ENCODE results near the gene KDM3A.
A peak's percentile ranks its signal among the peaks of the same experiment; 100 is the strongest.

KDM3A gene

DNA sequence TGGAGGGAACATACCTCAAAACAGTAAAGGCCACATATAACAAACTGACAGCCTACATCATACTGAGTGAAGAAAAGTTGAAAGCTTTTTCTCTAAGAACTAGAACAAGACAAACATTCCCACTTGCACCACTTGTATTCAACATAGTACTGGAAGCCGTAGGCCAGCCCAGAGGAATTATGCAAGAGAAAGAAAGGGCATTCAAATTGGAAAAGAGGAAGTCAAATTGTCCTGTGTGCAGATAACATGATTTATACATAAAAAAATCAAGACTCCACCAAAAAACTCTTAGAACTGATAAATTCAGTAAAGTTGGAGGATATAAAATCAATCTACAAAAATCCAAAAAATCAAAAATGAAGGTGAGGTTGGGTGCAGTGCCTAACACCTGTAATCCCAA, 8.0 kb upstream of the KDM3A start:
- no peak for DNase-seq (ENCODE audit: low read depth)
- no peak overlapping the region for H3K4me3 ChIP-seq (ENCODE audit: low read depth, low read length)

DNA sequence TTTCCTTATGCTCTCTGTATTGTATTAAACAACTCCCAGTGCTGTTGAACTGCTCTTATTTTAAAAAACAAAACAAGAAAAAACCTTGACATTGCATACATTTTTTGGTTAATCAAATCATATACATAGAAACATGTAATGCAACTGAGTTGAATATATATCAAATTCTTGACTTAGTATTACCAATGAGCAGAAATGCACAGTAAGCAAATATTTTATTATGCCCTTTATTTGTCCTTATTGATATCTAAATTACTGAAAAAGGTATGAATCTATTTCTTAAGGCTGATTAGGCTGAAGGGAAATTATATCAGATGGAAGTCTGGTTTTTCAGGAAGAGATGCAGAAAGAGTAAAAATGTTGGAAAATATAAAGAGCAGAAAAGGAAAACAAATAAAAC, 6.9 kb upstream of the KDM3A start:
- no peak for DNase-seq (ENCODE audit: low read depth)
- H3K4me3 ChIP-seq (ENCODE audit: low read depth, low read length), result no peak overlapping the region

- no peak for DNase-seq (ENCODE audit: low read depth)
- H3K4me3 ChIP-seq (ENCODE audit: low read depth, low read length), result no peak overlapping the region
These were observed 5.6 kb upstream of the KDM3A start for GRCh38 chr2:86435531-86435930.

DNA sequence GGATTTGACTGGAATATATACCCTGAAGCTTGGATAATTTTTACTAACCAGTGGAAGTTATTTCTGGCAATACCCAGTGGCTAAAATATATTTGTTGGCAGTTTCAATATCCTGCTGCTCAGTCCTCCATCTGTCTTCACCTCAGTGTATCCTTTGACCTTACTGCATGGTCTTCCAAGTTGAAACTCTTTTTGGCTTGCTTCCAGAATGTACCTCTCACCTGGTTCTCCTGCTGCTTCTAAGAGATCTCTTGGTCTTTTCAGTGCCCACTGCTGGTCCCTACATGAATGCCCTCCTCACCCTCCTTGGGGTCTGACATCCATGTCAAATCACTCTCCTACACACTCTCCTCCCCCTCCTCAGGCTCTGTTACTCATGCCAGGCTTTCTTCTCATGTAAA, 4.8 kb upstream of the KDM3A start:
- no peak for DNase-seq (ENCODE audit: low read depth)
- H3K4me3 ChIP-seq (ENCODE audit: low read depth, low read length), result no peak overlapping the region

DNA sequence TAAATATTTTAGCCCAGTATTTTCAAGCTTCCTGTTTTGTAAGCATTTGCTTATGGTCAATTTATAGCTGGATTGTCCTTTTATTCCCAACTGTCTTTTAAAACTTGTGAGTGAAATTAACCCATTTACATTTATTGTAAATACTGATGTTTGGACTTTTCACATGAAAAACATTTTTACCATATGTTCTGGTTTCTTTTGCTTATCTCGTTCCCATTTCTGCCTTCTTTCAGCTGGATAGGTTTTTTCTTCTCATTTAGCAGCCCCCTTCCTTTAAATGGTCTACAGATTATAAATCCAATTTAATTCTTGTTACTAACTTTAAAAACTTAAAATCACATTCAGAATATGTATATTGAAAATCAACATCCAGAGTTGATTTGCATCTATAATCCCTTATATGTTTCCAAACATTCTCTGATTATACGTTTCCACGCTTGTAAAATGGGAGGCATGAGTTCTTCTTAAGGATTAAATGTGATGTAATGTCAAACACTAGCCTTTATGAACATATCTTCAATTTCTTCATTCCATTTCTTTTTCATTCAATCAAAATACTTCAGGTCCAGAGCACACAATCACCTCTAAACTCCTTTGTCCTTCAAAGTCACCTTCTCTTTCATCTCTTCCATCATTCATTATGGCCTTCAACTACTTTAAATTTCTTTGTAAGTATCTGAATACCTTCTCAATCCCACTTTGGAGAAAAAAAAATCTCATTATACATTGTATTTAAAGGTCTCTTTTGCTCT, 1.1 kb upstream of the KDM3A start:
- no peak overlapping the region for H3K4me3 ChIP-seq (ENCODE audit: low read depth, low read length)
- no peak for DNase-seq (ENCODE audit: low read depth)

DNA sequence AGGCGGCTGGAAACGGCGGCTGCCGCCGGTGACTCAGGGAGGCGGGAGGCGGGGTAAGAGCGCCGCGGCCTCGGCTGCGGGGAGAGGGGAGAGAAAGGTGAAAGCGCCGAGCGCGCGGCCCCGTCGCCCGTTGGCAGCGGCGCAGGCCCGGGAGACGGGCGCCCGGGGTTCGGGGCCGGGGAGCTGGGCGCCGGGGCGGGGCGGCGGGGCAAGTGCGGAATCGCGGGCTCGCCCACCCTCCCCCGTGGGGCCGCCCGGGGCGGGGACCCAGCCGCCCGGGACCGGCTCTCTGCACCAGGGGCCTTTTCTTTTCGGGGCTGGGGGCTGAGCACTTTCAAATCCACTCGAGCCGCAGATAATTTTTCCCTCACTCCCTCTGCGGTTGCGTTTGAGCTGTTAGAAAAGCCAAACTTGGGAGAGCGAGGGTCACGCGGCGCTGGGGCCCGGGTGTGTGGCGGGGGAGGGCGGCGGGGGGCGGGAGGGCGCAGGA, 266 bp downstream of the KDM3A start:
- DNase-seq (ENCODE audit: low read depth), result no peak
- peak overlapping the region; percentile 77 for H3K4me3 ChIP-seq (ENCODE audit: low read depth, low read length)

- H3K4me3 ChIP-seq (ENCODE audit: low read depth, low read length), result peak overlapping the region; percentile 77
- DNase-seq (ENCODE audit: low read depth), result peak; percentile 22
These were observed 891 bp downstream of the KDM3A start for GRCh38 chr2:86441882-86442641.

GRCh38 chr2:86442642-86443005, 1.5 kb downstream of the KDM3A start:
- peak overlapping the region; percentile 77 for H3K4me3 ChIP-seq (ENCODE audit: low read depth, low read length)
- peak; percentile 83 for DNase-seq (ENCODE audit: low read depth)

GRCh38 chr2:86443631-86444350, 2.6 kb downstream of the KDM3A start:
- no peak for DNase-seq (ENCODE audit: low read depth)
- peak overlapping the region; percentile 5 for H3K4me3 ChIP-seq (ENCODE audit: low read depth, low read length)

- no peak overlapping the region for H3K4me3 ChIP-seq (ENCODE audit: low read depth, low read length)
- no peak for DNase-seq (ENCODE audit: low read depth)
These were observed 4.3 kb downstream of the KDM3A start for GRCh38 chr2:86445436-86445835.

DNA sequence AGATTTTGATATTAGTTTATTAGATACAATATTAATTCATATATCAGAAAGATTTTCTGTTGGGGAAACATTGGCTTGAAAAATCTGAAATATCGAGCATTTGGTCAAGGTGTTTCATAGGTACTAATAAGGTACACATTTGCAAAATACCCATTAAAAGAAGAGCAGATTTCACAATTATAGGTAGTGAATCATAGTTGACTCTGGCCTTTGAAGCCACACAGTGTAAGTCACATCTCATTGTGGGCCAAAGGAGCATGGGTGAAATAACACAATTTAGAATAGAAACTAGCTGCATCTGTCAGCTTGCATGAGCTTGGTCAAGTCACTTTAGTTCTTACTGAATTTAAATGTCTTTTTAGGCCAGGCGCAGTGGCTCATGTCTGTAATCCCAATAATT, 4.9 kb downstream of the KDM3A start:
- H3K4me3 ChIP-seq (ENCODE audit: low read depth, low read length), result no peak overlapping the region
- no peak for DNase-seq (ENCODE audit: low read depth)

DNA sequence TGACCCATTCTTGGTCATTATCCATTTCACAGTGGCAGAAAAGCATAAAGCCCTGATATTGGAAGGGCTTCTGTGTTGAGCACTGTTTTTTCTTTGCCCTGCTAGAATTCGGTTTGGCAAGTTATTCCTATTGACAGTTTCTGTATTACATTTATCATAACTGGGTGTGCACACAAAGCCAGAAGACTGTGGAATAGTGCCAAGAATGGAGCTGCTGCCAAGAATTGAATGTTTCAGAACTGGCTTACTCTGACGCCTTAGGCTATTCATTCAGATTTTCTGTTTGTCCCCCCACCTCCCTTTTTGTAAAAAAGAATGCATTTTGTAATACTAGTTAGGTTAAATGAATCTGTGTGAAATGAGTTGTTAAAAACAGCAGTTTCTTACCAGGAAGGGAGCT, 12.7 kb downstream of the KDM3A start:
- DNase-seq (ENCODE audit: low read depth), result peak; percentile 43

DNA sequence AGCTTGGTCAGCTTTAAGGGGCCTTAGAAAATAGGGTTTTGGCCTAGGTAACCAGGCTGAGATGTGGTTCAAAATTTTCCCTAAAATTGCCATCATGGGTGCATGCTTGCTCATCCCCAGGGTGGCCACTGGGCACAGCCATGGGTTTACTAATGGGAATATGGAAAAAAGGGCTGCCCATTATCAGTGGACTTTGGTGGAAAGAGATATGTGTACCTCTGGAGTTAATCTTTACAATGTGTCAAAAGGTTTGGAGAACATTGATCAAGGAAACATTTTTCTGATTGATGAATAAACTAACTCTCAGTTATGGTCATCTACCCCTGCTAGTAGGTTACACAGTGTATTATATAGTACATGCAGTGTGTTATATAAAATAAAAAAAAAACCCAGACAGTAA, 13.1 kb downstream of the KDM3A start:
- no peak for DNase-seq (ENCODE audit: low read depth)
- H3K4me3 ChIP-seq (ENCODE audit: low read depth, low read length), result no peak overlapping the region

More for the DNA sequence above, 12.7 kb downstream of the KDM3A start:
- H3K4me3 ChIP-seq (ENCODE audit: low read depth, low read length), result no peak overlapping the region

DNA sequence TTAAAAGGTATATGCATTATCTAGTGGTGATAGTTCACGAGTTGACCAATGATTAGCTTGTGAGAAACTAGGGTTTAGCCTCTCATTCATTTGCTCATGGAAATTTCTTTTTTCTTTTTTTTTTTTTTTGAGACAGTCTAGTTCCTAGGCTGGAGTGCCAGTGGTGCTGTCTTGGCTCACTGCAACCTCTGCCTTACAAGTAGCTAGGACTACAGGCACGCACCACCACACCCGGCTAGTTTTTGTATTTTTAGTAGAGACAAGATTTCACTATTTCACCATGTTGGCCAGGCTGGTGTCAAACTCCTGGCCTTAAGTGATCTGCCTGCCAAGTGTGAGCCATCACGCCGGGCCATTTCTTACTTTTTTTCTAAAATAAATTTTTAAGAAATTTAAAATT, 14.0 kb downstream of the KDM3A start:
- DNase-seq (ENCODE audit: low read depth), result no peak
- no peak overlapping the region for H3K4me3 ChIP-seq (ENCODE audit: low read depth, low read length)

- H3K4me3 ChIP-seq (ENCODE audit: low read depth, low read length), result no peak overlapping the region
These were observed 20.0 kb downstream of the KDM3A start for GRCh38 chr2:86461042-86461743.

DNA sequence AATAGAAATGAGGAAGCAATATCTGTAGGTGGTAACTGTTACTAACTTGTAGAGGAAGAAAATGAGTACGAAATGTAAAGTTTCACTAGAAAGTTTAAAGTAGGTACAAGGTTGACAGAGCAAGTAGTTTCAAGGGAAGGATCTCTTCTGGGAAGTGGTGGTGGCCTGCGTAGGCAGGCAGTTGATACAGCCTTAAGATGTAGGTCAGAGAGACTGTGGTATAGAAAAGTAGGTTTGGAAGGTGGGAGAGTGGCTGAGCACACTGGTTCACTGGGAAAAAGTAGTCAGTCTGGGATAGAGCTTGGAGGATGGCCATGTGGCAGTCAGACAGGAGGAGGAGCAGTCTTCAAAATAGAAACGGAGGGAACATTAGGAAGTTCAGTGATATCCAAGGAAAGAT, 23.5 kb downstream of the KDM3A start:
- H3K4me3 ChIP-seq (ENCODE audit: low read depth, low read length), result no peak overlapping the region
- DNase-seq (ENCODE audit: low read depth), result no peak

More at GRCh38 chr2:86461042-86461743, 20.0 kb downstream of the KDM3A start:
- DNase-seq (ENCODE audit: low read depth), result no peak

GRCh38 chr2:86466306-86466705, 25.1 kb downstream of the KDM3A start:
- no peak for DNase-seq (ENCODE audit: low read depth)
- no peak overlapping the region for H3K4me3 ChIP-seq (ENCODE audit: low read depth, low read length)

GRCh38 chr2:86468162-86469033, 27.2 kb downstream of the KDM3A start:
- no peak overlapping the region for H3K4me3 ChIP-seq (ENCODE audit: low read depth, low read length)
- no peak for DNase-seq (ENCODE audit: low read depth)

DNA sequence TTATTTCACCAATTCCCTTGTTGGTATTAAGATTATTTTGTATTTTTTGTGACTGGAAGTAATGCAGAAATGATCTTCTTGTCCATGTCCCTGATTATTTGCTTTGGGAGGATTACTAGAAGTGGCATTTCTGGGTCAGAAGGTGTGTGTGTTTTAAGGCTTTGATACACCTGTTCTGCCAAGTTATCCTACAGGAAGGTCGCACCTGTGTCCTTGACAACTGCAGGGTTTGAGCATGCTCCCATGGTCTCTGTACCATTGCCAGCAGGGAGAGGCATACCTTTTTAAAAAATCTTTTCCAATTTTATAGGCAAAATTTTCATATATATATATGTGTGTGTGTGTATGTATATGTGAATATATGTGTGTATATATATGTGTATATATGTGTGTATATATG, 29.7 kb downstream of the KDM3A start:
- no peak overlapping the region for H3K4me3 ChIP-seq (ENCODE audit: low read depth, low read length)
- no peak for DNase-seq (ENCODE audit: low read depth)
